ENCODE data around the gene PPP1R37. TPM values are rescaled to one million over a fixed set of nuclear protein-coding genes. Genes with fewer than 3 reads are reported as not detected.

The PPP1R37 gene
- 31.1 and 36.1 TPM in 2 replicates for total RNA-seq

- peak; percentile 98 for DNase-seq (ENCODE audit: low read depth)
- H3K4me3 ChIP-seq (ENCODE audit: low read depth, low read length) = peak within 1 kb of the TSS; percentile 93
- peak; percentile 30 for TF ChIP-seq CTCF (IDR thresholded peaks at IDR 0.05; ENCODE audit: insufficient read depth, low read depth, low read length)
Observed at GRCh38 chr19:45092747-45093678, at the start of gene PPP1R37. Gene PPP1R37 (plus strand): TSS chr19:45093179. CDS start chr19:45093326, 147 bp downstream.

- TF ChIP-seq CTCF (IDR thresholded peaks at IDR 0.05; ENCODE audit: insufficient read depth, low read depth, low read length) = no peak
- DNase-seq (ENCODE audit: low read depth) = no peak
Observed at GRCh38 chr19:45045671-45046353, 47.2 kb upstream of the PPP1R37 start.

GRCh38 chr19:45046355-45046754 is 46.6 kb upstream of the PPP1R37 start:
- H3K4me3 ChIP-seq (ENCODE audit: low read depth, low read length) = no peak overlapping the region
- DNase-seq (ENCODE audit: low read depth) = no peak
- no peak for TF ChIP-seq CTCF (IDR thresholded peaks at IDR 0.05; ENCODE audit: insufficient read depth, low read depth, low read length)

More at GRCh38 chr19:45045671-45046353, 47.2 kb upstream of the PPP1R37 start:
- H3K4me3 ChIP-seq (ENCODE audit: low read depth, low read length) = no peak overlapping the region

GRCh38 chr19:45047188-45047797 is 45.7 kb upstream of the PPP1R37 start:
- no peak overlapping the region for H3K4me3 ChIP-seq (ENCODE audit: low read depth, low read length)
- TF ChIP-seq CTCF (IDR thresholded peaks at IDR 0.05; ENCODE audit: insufficient read depth, low read depth, low read length) = no peak
- no peak for DNase-seq (ENCODE audit: low read depth)

GRCh38 chr19:45049073-45049736 is 43.8 kb upstream of the PPP1R37 start:
- H3K4me3 ChIP-seq (ENCODE audit: low read depth, low read length) = no peak overlapping the region
- no peak for DNase-seq (ENCODE audit: low read depth)
- TF ChIP-seq CTCF (IDR thresholded peaks at IDR 0.05; ENCODE audit: insufficient read depth, low read depth, low read length) = no peak

- H3K4me3 ChIP-seq (ENCODE audit: low read depth, low read length) = no peak overlapping the region
- no peak for TF ChIP-seq CTCF (IDR thresholded peaks at IDR 0.05; ENCODE audit: insufficient read depth, low read depth, low read length)
- no peak for DNase-seq (ENCODE audit: low read depth)
Observed at GRCh38 chr19:45050036-45050435, 42.9 kb upstream of the PPP1R37 start.

All from fibroblast of villous mesenchyme (primary cell).